Lung (tissue), 12 donors: ENCODE measurements around the gene KIFC1. TPM values are rescaled to one million over a fixed set of nuclear protein-coding genes. Genes with fewer than 3 reads are reported as not detected.

Experiments used
- ATAC-seq: fragments of 200-7000 bp; cut with Tn5 transposase; one replicate; pipeline ENCODE4 v1.9.1; 2020; ENCODE audit warnings: moderate number of reproducible peaks; ENCODE audit not compliant: insufficient read depth, low FRiP score
- DNase-seq, 3 donors: peaks; one replicate each; pipeline ENCODE4 v3.0.0-alpha.2; 2013 to 2017
- H3K27ac ChIP-seq, 2 donors: one replicate each; pipeline ENCODE4 v1.5.1; 2013; ENCODE audit warnings: mild to moderate bottlenecking in 2 of 2, moderate library complexity in 2 of 2, control low read depth in 1 of 2, inconsistent platforms in 1 of 2, low read depth in 1 of 2, low read length in 1 of 2
- H3K27me3 ChIP-seq, 3 donors: one replicate each; pipeline ENCODE4 v1.5.1; 2013; ENCODE audit warnings: low read length in 2 of 3; ENCODE audit not compliant: control insufficient read depth in 3 of 3, insufficient read depth in 3 of 3
- H3K36me3 ChIP-seq, 4 donors: one replicate each; pipeline ENCODE4 v1.5.1; 2013; ENCODE audit warnings: low read length in 4 of 4, mild to moderate bottlenecking in 1 of 4, moderate library complexity in 1 of 4; ENCODE audit not compliant: control insufficient read depth in 4 of 4, insufficient read depth in 4 of 4
- H3K4me1 ChIP-seq, 5 donors: one replicate each; pipeline ENCODE4 v1.5.1; 2013; ENCODE audit warnings: low read length in 5 of 5, mild to moderate bottlenecking in 2 of 5, moderate library complexity in 1 of 5; ENCODE audit not compliant: control insufficient read depth in 5 of 5, insufficient read depth in 5 of 5
- H3K4me3 ChIP-seq: one replicate; pipeline ENCODE4 v1.5.1; 2013; ENCODE audit warnings: mild to moderate bottlenecking, control low read depth, moderate library complexity
- H3K9ac ChIP-seq, 2 donors: one replicate each; pipeline ENCODE4 v1.5.1; 2013; ENCODE audit warnings: low read length in 2 of 2, control low read depth in 1 of 2; ENCODE audit not compliant: insufficient read depth in 1 of 2
- H3K9me3 ChIP-seq, 4 donors: one replicate each; pipeline ENCODE4 v1.5.1; 2013; ENCODE audit warnings: low read length in 3 of 4, mild to moderate bottlenecking in 1 of 4, moderate library complexity in 1 of 4; ENCODE audit not compliant: control insufficient read depth in 4 of 4, insufficient read depth in 3 of 4
- CTCF ChIP-seq: IDR thresholded peaks from 2 replicates; pipeline ENCODE4 v1.5.1; 2012; ENCODE audit warnings: mild to moderate bottlenecking; ENCODE audit errors: control extremely low read depth, extremely low read depth
- WGBS, 2 donors: extraction: QIAGEN DNeasy Blood & Tissue Kit; methylation state at CpG; one replicate each; pipeline ENCODE4 v1.1.7; 2013; 5-methylcytosine and 5-hydroxymethylcytosine counted together
- polyA plus RNA-seq, 2 donors: library from polyadenylated mRNA; stranded (reverse); fragments of 200-250 nt; gene quantifications; one replicate each; pipeline ENCODE4 v1.2.1, GENCODE V29; 2013
- total RNA-seq, 2 donors: library from RNA; depleted of rRNA in 1 of 2; stranded (reverse); fragments of >200 nt in 1 of 2; gene quantifications; one replicate each; pipeline ENCODE4 v1.2.1, GENCODE V29; 2014 to 2021
- donor health status: control.
- donor health status: control.
- donor health status: Bipolar disorder and iron deficiency.
- donor health status: healthy.
- donor health status: DM: yes; HTN: yes; CAD: no.

The KIFC1 gene
- total and polyA plus RNA-seq, 4 donors: 2.1 to 4.4 (median 2.6) TPM

GRCh38 chr6:33411632-33412005 is 20.0 kb downstream of the KIFC1 start:
- no peaks in the 10 kb centered on the region for H3K27me3 ChIP-seq
- H3K27ac ChIP-seq: peak overlapping the region; percentile 90 to 92
- H3K36me3 ChIP-seq: peaks cover 4 to 32% (median 19%) of the 10 kb centered on the region in 4 donors
- peak overlapping the region; percentile 72 for H3K4me3 ChIP-seq
- TF ChIP-seq CTCF: no peak
- peaks cover 3 to 24% (median 7%) of the 10 kb centered on the region in 5 donors for H3K4me1 ChIP-seq
- H3K9ac ChIP-seq: peak overlapping the region; percentile 25 to 83
- H3K9me3 ChIP-seq: no peaks in the 10 kb centered on the region
- 55 to 73% methylated on average over 6 of the region's 6 CpGs for WGBS, 2 donors
- no peak for DNase-seq
- no peak for ATAC-seq

- peaks cover 3 to 32% (median 9%) of the 10 kb centered on the region in 5 donors for H3K4me1 ChIP-seq
- H3K27me3 ChIP-seq: no peaks in the 10 kb centered on the region
- no peak for TF ChIP-seq CTCF
- WGBS, 2 donors: 91 to 94% methylated on average over 10 of the region's 10 CpGs
- H3K9ac ChIP-seq: no peak overlapping the region
- H3K36me3 ChIP-seq: peaks cover 4 to 32% (median 19%) of the 10 kb centered on the region in 4 donors
- peak overlapping the region in 1 of 2 donors; percentile 3 for H3K27ac ChIP-seq
- ATAC-seq (no peak), DNase-seq (no peak)
- H3K4me3 ChIP-seq: no peak overlapping the region
- no peaks in the 10 kb centered on the region for H3K9me3 ChIP-seq
Measured at GRCh38 chr6:33412140-33413009, 20.8 kb downstream of the KIFC1 start.

GRCh38 chr6:33413241-33414120 is 21.9 kb downstream of the KIFC1 start:
- 88 to 91% methylated on average over 14 of the region's 14 CpGs for WGBS, 2 donors
- TF ChIP-seq CTCF: no peak
- H3K9ac ChIP-seq: no peak overlapping the region
- H3K27ac ChIP-seq: no peak overlapping the region
- H3K9me3 ChIP-seq: no peaks in the 10 kb centered on the region
- ATAC-seq: no peak
- no peak for DNase-seq
- H3K4me3 ChIP-seq: no peak overlapping the region
- H3K36me3 ChIP-seq: peaks cover 4 to 32% (median 16%) of the 10 kb centered on the region in 4 donors
- peaks cover 4 to 34% (median 11%) of the 10 kb centered on the region in 5 donors for H3K4me1 ChIP-seq
- no peaks in the 10 kb centered on the region for H3K27me3 ChIP-seq
